ENCODE results near the gene FAM219A.
"Not testable (repeated sequence)": the region's sequence is repeated elsewhere in the genome, so short reads cannot be mapped to it uniquely, and the experiment has no call there.

- TF ChIP-seq, protein P1, sequence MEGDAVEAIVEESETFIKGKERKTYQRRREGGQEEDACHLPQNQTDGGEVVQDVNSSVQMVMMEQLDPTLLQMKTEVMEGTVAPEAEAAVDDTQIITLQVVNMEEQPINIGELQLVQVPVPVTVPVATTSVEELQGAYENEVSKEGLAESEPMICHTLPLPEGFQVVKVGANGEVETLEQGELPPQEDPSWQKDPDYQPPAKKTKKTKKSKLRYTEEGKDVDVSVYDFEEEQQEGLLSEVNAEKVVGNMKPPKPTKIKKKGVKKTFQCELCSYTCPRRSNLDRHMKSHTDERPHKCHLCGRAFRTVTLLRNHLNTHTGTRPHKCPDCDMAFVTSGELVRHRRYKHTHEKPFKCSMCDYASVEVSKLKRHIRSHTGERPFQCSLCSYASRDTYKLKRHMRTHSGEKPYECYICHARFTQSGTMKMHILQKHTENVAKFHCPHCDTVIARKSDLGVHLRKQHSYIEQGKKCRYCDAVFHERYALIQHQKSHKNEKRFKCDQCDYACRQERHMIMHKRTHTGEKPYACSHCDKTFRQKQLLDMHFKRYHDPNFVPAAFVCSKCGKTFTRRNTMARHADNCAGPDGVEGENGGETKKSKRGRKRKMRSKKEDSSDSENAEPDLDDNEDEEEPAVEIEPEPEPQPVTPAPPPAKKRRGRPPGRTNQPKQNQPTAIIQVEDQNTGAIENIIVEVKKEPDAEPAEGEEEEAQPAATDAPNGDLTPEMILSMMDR (IDR thresholded peaks at IDR 0.05), result not testable (repeated sequence)
- not testable (repeated sequence) for TF ChIP-seq POLR2A (IDR thresholded peaks at IDR 0.05)
These were observed 89.6 kb downstream of the FAM219A start for GRCh38 chr9:34368796-34369195.

Data from esophagus squamous epithelium (tissue), 4 donors.